GM19035 (cell line): Measurements from ENCODE around the gene PCDH15.

Experiments used
- ATAC-seq: cut with Tn5 transposase; IDR thresholded peaks from one replicate; pipeline ENCODE4 v1.9.1; 2021; ENCODE audit not compliant: unreplicated experiment

Gene PCDH15

DNA sequence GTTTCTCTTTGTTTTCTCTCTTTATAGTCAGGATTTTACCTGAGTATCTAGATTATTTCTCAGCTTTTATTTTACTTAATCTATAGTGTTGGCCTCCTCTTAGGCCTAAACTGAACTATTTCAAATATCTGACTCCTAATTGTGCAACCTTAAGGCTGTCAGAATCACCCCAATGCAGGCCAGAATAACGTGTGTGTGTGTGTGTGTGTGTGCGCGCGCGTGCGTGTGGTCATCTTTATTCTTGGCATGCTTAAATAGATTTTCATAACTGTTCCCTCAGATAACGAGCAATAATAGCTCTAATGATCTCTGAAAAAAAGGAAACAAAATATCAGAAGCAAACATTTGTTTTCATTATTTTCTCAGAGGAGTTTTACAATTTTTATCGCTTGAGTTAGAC, 92.4 kb downstream of the PCDH15 start:
- ATAC-seq = no peak

GRCh38 chr10:54708021-54708420, 93.0 kb downstream of the PCDH15 start:
- ATAC-seq = no peak

- ATAC-seq = no peak
These were observed 98.2 kb downstream of the PCDH15 start for GRCh38 chr10:54702583-54703485.

DNA sequence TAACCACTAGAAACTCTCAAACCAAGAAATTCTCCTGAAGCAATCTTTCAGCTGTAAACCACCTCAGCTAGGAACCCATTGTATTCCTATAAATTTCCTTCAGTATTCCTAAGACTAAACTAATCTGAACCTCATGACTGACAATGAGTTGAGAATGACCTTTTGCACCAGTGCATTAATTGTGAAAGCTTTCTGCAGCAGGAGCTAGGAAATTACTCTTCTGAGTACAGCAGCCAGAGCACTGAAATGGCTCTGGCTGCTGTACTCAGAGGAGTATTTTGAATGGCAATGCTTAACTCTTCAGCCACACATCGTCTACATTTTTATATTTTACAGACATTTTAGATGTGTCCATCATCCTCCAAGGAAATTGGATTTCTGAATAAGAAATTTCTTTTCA, 109.7 kb downstream of the PCDH15 start:
- ATAC-seq = no peak

DNA sequence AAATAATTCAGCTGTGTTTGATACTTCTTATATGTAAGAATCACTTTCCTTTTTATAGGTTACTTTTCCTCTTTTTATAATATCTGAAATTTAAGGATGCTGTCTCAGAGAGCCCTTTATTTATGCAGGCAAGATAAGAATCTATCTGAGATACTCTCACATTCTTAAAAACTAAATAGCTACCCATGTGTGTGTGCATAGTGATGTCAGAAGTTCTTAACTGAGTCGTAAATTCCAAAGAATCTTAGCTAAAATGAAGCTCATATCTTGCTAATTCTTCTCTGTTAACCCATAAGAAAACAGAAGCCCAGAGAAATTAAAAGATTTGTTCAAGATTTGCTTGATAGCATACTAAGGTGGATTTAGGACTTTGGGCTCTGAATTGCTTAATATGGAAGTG, 118.5 kb downstream of the PCDH15 start:
- ATAC-seq = no peak

GRCh38 chr10:54681136-54681535, 119.9 kb downstream of the PCDH15 start:
- no peak for ATAC-seq

- ATAC-seq = no peak
These were observed 133.9 kb downstream of the PCDH15 start for GRCh38 chr10:54667136-54667535.

GRCh38 chr10:54666192-54666591, 134.8 kb downstream of the PCDH15 start:
- ATAC-seq = no peak

DNA sequence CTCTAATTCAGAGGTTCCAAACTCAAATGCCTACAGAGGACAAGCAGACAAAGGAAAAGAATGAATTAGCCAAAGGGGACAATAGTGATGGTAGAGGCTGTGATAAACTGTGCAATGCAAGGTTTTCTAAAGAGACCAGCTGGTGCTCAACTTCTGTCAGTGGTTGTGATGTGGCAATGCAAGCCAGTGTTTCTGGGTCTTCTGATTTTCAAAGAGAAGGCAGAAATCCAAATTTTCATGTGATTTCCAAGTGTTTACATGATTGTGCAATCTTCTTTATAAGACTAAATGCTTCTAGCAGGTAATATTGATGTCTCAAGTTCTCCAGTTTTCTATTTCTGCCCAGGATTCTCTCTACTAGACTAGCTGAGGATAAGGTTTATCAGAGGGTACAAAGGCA, 135.9 kb downstream of the PCDH15 start:
- ATAC-seq = no peak

GRCh38 chr10:54660397-54660796, 140.6 kb downstream of the PCDH15 start:
- ATAC-seq = no peak

- no peak for ATAC-seq
These were observed 144.4 kb downstream of the PCDH15 start for GRCh38 chr10:54656643-54657042.

- ATAC-seq = no peak
These were observed 147.5 kb downstream of the PCDH15 start for GRCh38 chr10:54653518-54653917.

DNA sequence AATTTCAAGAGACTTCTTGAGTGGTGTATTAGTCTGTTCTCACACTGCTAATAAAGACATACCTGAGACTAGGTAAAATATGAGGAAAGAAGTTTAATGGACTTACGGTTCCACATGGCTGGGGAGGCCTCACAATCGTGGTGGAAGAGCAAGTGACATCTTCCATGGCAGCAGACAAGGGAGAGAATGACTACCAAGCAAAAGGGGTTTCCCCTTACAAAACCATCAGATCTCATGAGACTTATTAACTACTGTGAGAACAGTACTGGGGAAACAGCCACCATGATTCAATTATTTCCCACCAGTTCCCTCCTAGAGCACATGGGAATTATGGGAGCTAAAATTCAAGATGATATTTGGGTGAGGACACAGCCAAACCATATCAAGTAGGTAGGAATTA, 150.5 kb downstream of the PCDH15 start:
- ATAC-seq = no peak

DNA sequence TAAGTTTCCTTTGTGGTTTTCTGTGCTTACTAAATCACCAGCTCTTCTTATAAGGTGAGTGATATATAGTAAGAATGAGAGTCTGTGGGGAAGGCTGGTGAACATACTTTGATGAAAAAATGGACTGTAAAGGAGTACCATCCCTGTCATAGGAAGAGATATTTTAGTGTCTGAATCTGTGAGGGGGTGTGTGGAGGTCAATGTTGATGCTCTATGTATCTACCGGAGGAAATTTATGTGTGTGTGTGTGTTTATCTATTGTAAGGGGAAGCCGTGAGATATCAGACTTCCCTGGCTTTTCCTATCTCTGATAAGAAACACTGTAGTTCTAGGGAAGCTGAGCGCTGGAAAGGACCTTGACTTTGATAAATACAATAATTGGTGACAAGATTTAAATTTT, 179.0 kb downstream of the PCDH15 start:
- ATAC-seq = no peak

DNA sequence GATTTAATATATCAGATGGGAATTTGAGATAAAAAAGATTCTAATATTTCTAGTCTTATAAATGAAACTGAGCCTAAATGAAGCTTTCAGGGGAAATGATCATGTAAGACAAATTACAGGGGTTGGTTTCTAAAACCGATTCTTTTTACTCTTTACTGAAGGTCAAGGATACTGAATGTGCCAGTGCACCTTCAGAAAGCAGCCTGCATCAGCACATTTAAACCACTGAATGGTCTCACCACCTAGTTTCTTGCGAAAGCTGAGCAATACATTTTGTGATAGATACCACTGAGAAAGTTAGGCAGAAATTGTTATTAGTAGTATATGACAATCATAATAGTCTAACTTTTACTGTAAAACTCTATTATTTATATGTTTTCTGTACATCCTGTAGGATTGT, 180.7 kb downstream of the PCDH15 start:
- no peak for ATAC-seq

DNA sequence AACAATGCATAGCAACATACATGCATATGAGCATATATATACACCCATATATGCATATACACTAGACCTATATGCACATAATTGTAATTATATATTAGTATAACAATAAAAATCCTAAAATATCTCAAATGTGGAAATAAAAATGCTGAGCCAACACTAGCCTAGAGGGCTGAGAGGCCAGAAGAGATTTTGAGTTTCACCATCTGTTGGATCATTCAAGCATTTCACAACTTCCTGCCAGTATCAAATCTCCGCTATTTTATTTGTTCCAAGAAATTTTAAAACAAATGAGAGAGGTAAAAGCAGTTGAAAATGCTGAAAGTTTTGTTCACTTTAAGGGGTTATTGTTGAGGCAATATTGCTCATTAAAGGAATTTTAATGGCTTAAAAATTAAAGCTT, 187.0 kb downstream of the PCDH15 start:
- no peak for ATAC-seq

GRCh38 chr10:54613162-54613561, 187.9 kb downstream of the PCDH15 start:
- ATAC-seq = no peak

DNA sequence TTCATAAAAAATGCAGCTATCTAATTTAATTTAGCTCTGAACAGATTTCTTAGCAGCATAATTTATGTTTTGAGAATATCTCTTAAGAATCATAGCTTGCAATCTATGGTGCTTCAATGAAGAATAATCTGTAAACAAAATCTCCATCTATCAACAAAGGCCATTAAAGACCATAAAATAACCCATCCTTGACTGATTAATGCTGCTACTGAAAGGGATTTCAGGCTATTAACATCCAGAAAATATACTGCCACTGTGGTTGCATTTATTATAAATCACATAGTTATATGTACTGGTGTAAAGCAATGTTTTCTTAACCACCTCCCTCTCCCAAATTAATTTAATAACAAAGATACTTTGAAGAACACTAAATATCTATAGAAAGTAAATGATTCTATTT, 191.6 kb downstream of the PCDH15 start:
- no peak for ATAC-seq

GRCh38 chr10:54607983-54608382, 193.0 kb downstream of the PCDH15 start:
- ATAC-seq = no peak

GRCh38 chr10:54594289-54594688, 206.7 kb downstream of the PCDH15 start:
- no peak for ATAC-seq

DNA sequence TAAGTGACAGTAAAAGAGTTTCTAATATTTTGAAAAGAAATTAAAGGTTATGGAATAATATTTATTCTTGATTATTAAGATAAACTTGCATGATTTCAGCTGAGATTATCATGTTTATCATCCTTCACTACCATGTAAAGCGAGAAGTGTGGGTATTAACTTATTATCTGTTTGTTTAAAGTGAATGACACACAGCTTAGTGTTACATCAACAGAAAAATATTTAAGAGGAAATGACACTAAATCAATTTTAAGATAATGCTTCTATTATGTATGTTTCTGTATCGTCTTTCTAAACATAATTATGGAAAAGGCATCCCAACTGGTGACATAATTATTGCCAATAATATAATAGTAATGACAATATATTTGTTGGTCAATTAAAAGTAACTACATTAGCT, 213.1 kb downstream of the PCDH15 start:
- no peak for ATAC-seq

GRCh38 chr10:54585572-54585971, 215.5 kb downstream of the PCDH15 start:
- no peak for ATAC-seq

DNA sequence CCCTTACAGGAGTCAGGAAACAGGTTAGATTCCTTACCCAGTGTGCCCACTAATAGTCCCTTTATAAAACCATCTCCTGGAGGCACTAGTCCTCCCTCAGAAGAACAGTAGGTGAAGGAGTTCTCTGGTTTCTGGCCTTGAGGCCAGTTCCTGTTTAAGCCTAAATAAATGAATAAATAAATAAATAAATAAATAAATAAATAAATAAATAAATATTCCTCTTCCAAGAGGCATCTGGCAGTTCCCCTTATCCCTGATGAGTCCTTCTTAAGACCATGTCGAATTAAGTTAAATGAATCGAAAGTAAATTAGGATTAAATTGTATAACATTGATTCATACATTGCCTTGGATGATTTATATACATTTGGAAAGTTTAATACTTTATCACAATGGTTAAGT, 223.3 kb downstream of the PCDH15 start:
- no peak for ATAC-seq
